ENCODE results near the gene IQSEC3. TPM values are rescaled to one million over a fixed set of nuclear protein-coding genes. Genes with fewer than 3 reads are reported as not detected.
"Not testable (repeated sequence)": the region's sequence is repeated elsewhere in the genome, so short reads cannot be mapped to it uniquely, and the experiment has no call there.

The IQSEC3 gene
- total RNA-seq, 1 experiment from 2014 or later, result not detected

DNA sequence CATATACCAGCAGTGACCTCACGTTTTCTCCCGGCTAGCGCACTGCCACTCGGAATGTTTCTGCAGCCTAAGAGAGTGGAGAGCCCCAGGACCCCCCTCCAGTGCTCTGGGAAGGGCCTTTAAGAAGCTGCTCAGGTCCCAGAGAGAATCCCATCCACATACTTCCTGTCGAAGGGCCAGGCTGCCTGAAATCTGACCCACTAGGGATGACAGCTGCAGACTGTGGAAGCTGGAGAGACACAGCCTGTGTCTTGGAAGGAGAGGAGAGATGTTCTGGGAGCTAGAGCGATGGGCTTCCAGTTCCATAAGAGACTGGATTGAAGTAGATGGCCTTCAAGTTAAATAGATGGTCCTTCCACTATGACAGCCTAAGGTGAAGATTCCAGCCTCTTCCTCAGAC, 54.4 kb downstream of the IQSEC3 start:
- DNase-seq (ENCODE audit: low read depth), result no peak
- in situ Hi-C loops (cut with HindIII; ENCODE audit: low pct_unique_long_range_greater_than_20kb, low sequenced_read_pairs), result no loop called here

DNA sequence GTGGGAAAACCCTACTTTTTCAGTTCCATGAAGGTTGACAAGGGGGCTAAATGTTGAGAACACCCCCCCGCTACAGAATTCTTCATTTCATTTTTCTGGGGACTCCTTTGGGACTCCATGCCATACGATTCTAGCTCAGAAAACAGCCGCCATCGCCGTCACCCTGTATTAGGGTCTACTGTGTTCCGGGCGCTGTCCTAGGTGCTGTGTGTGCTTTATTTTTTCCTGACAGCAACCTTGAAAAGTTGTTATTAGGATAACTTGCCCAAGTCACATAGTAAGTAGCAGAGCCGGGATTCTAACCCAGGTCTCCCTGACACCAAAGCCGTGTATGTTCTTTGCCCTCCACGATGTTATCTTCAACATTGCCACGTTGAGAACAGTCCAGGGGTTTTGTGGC, 55.1 kb downstream of the IQSEC3 start:
- no peak for DNase-seq (ENCODE audit: low read depth)
- in situ Hi-C loops (cut with HindIII; ENCODE audit: low pct_unique_long_range_greater_than_20kb, low sequenced_read_pairs), result no loop called here

DNA sequence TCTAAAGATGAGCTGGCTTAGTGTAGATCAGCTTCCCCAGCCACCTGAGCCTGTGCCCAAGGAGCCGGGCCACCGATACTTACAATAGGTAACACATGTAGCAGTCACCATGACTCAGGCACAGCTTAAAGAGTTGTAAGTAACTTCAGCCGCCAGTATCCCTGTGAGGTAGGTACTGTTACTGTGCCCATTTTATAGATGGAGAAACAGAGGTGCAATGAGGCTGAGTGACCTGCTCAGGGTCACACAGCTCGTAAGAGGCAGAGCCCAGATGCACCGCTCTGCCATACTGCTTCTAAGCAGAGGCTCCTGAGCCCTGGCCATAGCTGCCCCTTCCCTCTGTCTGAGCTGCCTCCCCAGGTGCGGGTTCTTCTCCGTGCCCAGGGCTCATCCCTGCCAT, 58.5 kb downstream of the IQSEC3 start:
- no peak for DNase-seq (ENCODE audit: low read depth)
- in situ Hi-C loops (cut with HindIII; ENCODE audit: low pct_unique_long_range_greater_than_20kb, low sequenced_read_pairs), result no loop called here

DNA sequence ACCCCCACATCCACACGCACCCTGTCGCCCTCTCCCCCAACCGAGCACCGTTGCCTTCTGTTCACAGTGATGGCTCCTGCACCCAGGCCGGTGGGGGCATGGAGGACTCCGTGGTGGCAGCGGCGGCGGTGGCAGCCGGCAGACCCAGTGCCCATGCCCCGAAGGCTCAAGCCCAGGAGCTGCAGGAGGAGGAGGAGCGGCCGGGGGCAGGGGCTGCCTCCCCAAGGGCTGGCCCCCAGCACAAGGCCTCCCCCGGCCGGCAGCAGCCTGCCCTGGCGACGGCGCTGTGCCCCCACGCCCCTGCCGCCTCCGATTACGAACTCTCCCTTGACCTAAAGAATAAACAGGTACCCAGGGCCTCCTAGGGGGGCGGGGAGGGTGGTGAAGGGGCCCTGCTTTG, 59.0 kb downstream of the IQSEC3 start:
- DNase-seq (ENCODE audit: low read depth), result no peak
- in situ Hi-C loops (cut with HindIII; ENCODE audit: low pct_unique_long_range_greater_than_20kb, low sequenced_read_pairs), result no loop called here

DNA sequence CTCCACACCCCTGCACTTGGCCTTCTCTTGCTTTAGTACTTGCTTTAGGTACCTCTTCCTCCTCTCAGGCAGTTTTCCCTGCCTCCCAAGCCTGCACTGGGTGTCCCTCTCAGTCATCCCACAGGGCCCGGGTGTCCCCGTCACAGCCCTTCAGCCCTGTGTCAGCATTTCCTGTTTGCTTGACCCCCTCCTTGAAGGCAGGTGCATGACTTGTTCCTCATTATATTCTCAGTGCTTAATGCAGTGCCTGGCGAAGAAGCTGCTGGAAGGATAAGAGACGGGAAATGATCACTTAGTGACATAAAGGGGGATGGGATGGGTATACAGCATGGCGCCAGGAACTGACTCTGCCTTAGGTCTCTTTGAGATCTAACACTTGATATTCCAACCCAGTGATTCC, 61.5 kb downstream of the IQSEC3 start:
- DNase-seq (ENCODE audit: low read depth), result no peak

DNA sequence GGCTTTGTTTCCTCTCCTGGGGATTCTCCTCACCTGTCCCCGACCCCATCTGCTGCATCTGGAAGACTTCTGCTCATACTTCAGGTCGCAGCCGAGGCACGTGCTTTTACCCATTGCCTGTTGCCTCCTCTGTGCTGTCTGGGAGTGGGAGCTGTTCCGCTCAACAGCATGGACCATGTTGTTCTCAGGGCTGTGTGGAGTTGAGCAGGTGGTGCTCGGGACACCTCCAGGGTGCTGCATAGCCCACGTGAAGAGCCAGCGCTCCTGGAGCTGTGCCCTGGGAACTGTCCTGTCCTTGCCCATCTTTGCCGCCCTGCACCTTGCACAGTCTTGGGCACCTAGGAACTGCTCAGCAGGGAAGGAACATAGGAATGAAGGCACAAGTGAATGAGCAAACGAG, 62.4 kb downstream of the IQSEC3 start:
- DNase-seq (ENCODE audit: low read depth), result no peak
- in situ Hi-C loops (cut with HindIII; ENCODE audit: low pct_unique_long_range_greater_than_20kb, low sequenced_read_pairs), result no loop called here

More for the DNA sequence above, 61.5 kb downstream of the IQSEC3 start:
- in situ Hi-C loops (cut with HindIII; ENCODE audit: low pct_unique_long_range_greater_than_20kb, low sequenced_read_pairs), result no loop called here

DNA sequence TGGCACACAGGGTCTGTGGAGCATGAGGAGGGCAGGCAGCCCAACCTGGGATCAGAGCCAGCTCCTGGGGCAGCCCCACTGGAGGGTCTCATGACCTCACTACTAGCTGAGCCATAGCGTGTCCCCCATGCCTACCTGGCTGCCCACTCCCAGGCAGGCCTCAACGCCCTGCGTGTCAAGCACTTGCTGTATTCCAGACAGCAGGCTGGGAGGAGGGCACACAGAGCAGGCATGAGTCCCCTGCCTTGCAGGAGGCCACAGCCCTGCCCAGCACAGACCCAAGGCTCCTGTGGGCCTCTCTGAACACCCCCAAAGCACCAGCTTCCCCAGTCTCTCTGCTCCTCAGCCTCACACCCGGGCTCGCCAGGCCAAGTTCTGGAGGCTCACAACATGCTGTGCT, 64.0 kb downstream of the IQSEC3 start:
- DNase-seq (ENCODE audit: low read depth), result no peak
- in situ Hi-C loops (cut with HindIII; ENCODE audit: low pct_unique_long_range_greater_than_20kb, low sequenced_read_pairs), result no loop called here

DNA sequence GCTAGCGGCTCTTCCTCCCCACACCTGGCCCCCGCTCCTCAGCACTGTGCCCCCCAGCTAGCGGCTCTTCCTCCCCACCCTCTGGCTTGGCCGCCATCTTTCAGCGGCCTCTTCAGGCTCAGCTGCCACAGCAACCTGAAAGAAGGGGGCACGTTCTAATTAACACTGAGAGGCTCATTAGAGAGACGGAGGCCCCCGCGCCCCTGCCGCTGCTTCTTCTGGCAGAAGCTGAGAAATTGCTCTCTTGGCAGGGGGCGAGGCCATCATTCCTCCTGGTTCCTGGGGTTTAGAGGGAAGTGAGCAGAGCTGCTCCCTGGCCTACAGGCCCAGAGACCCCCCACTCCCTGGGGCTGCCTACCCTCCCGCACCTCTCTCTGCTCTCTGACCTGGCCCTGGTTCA, 64.4 kb downstream of the IQSEC3 start:
- in situ Hi-C loops (cut with HindIII; ENCODE audit: low pct_unique_long_range_greater_than_20kb, low sequenced_read_pairs), result no loop called here
- no peak for DNase-seq (ENCODE audit: low read depth)

DNA sequence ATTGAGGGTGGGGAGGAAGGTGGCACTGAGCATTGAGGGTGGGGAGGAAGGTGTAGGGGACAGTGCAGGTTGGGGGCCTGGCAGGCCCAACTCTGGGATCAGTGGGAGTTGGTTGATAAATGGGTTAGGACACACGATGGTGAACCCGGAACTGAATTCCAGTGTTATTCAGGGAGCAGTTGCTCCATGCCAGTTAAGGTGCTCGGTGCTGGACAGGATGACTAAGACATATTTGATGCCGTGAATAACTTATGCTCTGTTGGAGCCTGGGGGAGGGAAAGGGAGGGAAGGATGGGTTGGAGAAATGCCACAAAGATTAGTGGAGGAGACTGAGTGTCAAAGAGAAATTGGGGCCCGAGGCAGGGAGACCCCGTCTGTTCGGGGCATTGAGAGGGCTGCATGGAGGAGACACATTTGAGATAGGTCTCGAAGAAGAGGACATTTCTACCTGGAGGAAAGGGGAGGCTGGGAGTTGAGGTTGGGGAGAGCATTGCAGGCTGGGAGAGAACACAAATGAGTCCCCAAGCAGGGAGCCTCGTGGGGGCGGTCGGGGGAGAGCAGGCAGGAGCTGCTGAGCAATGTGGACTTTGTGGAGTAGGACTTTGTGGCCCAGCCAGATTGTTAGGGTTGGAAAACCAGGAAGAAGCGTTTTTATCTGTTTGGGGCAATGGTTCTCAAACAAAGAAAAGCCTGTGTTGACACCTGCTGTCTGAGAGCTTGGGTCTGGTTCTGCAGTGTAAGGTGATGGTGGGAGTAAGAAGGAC, 65.3 kb downstream of the IQSEC3 start:
- in situ Hi-C loops (cut with HindIII; ENCODE audit: low pct_unique_long_range_greater_than_20kb, low sequenced_read_pairs), result no loop called here
- DNase-seq (ENCODE audit: low read depth), result peak; percentile 44

DNA sequence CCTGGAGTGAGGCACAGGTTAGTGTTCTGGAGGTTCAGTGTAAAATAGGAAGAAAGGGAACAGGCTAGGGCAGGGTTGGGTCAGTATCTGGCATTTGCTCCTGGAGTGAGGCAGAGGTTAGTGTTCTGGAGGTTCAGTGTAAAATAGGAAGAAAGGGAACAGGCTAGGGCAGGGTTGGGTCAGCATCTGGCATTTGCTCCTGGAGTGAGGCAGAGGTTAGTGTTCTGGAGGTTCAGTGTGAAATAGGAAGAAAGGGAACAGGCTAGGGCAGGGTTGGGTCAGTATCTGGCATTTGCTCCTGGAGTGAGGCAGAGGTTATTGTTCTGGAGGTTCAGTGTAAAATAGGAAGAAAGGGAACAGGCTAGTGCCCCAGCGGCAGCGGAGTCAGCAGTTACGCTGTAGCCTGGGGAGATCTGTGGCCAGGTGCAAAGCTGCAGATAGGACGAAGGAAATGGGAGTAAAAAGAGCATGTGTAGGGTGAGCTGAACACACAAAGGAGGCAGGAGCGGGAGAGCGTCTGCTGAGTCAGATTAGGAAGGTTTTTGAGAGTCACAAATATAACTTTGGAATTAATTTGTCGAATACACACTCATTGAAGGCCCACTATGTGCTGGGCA, 67.2 kb downstream of the IQSEC3 start:
- in situ Hi-C loops (cut with HindIII; ENCODE audit: low pct_unique_long_range_greater_than_20kb, low sequenced_read_pairs); DNase-seq (ENCODE audit: low read depth): not testable (repeated sequence)

DNA sequence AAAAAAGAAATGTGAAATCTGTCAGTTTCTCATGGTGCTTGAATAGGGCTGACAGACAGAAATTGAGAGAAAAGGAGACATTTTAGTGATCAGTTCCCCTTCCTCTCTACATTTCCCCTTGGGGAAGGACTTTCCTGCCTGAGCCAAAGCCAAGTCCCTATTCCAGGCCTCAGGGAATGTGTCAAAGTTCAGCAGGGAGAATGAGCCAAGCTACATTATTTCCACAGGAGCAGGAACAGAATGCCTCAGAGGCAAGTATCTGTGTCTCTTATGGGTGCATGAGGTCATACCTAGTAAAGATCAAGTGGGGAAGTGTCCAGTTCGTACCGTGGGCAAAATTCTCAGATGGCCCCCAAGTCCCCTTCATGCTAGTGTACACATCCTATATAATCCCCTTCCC, 68.6 kb downstream of the IQSEC3 start:
- no peak for DNase-seq (ENCODE audit: low read depth)
- in situ Hi-C loops (cut with HindIII; ENCODE audit: low pct_unique_long_range_greater_than_20kb, low sequenced_read_pairs), result no loop called here

DNA sequence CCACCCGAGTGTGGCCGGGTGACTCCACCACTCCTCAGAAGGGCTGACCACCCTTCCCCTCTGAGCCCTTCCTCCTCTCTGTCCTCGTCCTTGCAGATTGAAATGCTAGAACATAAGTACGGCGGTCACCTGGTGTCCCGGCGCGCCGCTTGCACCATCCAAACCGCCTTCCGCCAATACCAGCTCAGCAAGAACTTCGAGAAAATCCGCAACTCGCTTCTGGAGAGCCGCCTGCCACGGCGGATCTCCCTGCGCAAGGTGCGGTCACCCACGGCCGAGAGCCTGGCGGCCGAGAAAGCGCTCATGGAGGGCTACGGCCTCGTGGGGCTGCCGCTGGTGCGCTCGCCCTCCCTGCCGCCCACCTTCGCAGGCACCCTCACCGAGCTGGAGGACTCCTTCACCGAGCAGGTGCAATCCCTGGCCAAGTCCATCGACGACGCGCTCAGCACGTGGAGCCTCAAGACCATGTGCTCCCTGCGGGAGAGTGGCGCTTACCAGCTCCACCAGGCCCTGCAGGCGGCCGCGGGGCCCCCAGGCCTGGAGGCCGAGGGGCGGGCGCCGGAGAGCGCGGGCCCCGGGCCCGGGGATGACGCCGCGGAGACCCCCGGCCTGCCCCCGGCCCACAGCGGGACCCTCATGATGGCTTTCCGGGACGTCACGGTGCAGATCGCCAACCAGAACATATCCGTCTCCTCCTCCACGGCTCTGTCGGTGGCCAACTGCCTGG, 71.8 kb downstream of the IQSEC3 start:
- in situ Hi-C loops (cut with HindIII; ENCODE audit: low pct_unique_long_range_greater_than_20kb, low sequenced_read_pairs), result no loop called here
- DNase-seq (ENCODE audit: low read depth), result no peak

DNA sequence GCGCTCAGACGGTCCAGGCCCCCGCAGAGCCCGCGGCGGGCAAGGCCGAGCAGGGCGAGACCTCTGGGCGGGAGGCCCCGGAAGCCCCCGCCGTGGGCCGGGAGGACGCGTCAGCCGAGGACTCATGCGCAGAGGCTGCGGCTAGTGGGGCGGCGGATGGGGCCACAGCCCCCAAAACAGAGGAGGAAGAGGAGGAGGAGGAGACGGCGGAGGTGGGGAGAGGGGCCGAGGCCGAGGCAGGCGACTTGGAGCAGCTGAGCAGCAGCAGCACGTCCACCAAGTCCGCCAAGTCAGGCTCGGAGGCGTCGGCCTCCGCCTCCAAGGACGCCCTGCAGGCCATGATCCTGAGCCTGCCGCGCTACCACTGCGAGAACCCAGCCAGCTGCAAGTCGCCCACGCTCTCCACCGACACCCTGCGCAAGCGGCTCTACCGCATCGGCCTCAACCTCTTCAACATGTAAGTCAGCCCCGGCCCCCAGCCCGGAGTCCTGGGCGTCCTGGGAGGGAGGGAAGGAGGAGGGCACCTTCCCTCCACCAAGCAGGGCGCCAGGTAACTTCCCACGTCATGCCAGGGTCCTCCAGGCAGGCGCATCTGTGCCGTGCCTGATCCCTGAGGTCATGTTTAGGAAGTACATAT, 72.4 kb downstream of the IQSEC3 start:
- DNase-seq (ENCODE audit: low read depth), result no peak
- in situ Hi-C loops (cut with HindIII; ENCODE audit: low pct_unique_long_range_greater_than_20kb, low sequenced_read_pairs), result no loop called here

DNA sequence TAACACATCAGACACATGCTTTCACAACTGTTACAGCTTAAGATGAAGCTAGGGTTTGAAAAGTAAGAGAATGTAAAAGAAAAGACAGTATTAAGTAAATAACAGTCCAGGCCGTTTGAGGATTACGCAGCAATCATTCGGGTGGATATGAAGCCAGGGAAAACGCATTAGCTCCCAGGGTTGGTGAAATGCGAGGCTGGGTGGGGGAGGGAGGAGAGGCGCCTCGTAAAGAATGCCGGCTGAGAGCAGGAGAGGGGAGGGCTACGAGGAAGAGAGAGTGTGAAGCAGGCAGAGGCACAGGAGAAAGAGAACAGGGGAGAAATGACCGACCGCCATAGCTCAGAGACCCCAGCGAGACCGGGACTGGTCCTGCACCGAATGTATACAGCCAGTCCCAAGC, 73.0 kb downstream of the IQSEC3 start:
- in situ Hi-C loops (cut with HindIII; ENCODE audit: low pct_unique_long_range_greater_than_20kb, low sequenced_read_pairs), result no loop called here

DNA sequence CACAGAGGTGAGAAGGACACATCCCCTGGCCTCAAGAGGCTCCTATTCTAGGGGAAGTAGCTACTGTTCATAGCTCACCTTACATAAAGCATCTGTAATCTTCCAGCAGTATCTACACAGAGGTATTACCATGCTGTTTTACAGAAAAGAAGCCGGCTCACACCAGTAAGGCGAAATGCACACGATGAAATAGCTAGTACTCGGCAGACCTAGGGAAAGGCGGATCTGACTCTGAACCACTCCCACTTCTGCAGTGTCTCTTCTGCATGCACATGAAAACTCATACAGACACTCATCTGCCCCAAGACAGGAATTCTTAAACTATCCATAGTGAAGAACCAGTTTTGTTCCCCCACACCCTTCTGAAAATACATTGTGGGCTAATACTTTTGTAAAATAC, 73.6 kb downstream of the IQSEC3 start:
- no peak for DNase-seq (ENCODE audit: low read depth)
- in situ Hi-C loops (cut with HindIII; ENCODE audit: low pct_unique_long_range_greater_than_20kb, low sequenced_read_pairs), result no loop called here

More for the DNA sequence above, 73.0 kb downstream of the IQSEC3 start:
- no peak for DNase-seq (ENCODE audit: low read depth)

DNA sequence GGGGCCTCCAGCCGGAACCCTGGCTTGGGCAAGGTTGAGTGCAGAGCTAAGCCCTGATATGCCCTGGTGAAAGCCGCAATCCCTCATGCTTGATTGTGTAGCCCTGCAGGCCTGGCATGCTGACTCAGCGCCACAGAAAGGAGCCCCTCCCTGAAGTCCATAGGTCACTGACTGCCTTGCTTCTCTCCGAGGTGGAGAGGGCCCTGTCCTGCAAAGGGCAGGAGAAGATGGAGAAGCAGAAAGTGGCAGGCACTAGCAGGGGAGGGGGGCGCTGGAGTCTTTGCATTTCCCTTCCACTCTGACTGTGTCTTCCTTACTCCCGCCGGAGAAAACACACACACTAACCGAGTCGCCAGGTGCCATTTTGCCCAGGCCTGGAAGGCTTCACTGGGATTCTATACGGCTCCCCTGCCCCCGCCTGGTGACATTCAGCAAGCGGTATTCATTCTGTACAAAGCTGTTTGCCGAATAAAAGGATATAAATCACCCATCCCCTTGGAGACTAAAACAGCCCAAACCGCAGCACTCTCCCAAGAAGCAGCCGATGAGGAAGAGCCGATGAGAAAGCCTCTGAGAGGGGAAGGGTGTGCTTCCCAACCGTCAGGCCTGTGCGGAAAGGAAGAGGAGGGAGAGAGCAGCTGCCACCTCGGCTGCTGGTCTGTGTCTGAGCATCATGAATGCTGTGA, 77.5 kb downstream of the IQSEC3 start:
- in situ Hi-C loops (cut with HindIII; ENCODE audit: low pct_unique_long_range_greater_than_20kb, low sequenced_read_pairs), result no loop called here
- DNase-seq (ENCODE audit: low read depth), result peak; percentile 53

DNA sequence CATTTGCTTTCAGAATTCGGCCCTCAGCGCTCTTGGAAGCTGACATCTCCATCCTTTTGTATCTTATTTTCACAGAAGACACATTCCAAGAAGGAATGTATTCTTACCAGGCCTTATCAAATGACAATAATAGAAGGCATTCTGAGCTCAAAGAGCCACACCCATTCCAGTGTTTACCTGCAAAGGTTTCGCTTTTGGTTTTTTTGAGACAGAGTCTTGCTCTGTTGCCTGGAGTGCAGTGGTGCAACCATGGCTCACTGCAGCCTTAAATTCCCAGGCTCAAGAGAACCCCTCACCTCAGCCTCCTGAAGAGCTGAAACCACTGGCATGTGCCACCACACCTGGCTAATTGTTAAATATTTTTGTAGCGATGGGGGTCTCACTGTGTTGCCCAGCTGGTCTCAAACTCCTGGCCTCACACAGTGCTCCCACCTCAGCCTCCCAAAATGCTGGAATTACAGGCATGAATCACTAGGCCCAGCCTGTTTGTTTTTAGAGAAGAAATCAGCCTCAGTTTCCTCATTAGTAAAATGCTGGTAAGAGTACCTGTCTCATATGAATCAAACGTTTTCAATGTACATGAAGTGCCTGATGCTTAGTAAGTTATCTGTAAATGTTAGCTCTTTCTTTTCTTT, 78.2 kb downstream of the IQSEC3 start:
- no peak for DNase-seq (ENCODE audit: low read depth)
- in situ Hi-C loops (cut with HindIII; ENCODE audit: low pct_unique_long_range_greater_than_20kb, low sequenced_read_pairs), result no loop called here

DNA sequence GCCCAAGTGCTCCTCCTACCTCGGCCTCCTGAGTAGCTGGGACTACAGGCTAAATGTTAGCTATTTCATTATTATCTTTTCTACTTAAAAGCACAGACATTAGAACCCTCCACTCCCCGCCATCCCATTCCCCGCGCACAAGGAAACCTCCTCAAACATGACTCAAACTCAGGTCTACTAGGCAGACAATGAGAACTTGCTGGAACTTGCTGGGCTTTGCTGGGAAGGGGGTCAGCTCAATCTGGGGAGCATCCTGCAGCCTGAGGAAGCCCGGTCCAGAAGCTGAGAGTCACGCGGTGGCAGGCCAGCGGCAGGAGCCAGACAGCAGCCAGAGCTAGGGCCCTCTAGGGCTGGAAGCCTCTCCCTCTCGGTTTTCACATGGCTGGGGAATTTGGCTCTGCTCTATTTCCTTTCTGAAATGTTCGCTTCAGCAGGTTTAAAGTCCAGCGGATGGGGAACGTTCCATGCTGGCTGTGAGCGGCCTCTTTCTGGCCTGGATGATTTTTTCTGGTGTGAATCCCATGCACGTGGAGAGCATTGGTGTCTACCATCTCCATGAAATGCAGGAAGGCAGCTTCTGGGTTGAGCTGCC, 78.9 kb downstream of the IQSEC3 start:
- no peak for DNase-seq (ENCODE audit: low read depth)

More for the DNA sequence above, 78.9 kb downstream of the IQSEC3 start:
- in situ Hi-C loops (cut with HindIII; ENCODE audit: low pct_unique_long_range_greater_than_20kb, low sequenced_read_pairs), result no loop called here

Measured in Caki2 (cell line).